Lung microvascular endothelial cell (primary cell): ENCODE measurements around the gene PDSS2. TPM values are rescaled to one million over a fixed set of nuclear protein-coding genes. Genes with fewer than 3 reads are reported as not detected.
"Not testable (repeated sequence)": the region's sequence is repeated elsewhere in the genome, so short reads cannot be mapped to it uniquely, and the experiment has no call there.

ENCODE experiments used
- DNase-seq, 2 donors: peaks; one replicate each; pipeline versions ENCODE4 v3.0.0 to v3.0.0-alpha.2; 2010; ENCODE audit warnings: low read depth in 2 of 2
- total RNA-seq: library from RNA; depleted of rRNA; stranded (reverse); fragments of >200 nt; gene quantifications from 2 replicates; pipeline ENCODE4 v1.2.1, GENCODE V29; 2014

Gene PDSS2
- total RNA-seq, 1 donor from 2014 or later: 4.8 TPM

- peak; percentile 41 to 55 for DNase-seq
Measured at GRCh38 chr6:107179004-107179403, 280.4 kb downstream of the PDSS2 start.

DNA sequence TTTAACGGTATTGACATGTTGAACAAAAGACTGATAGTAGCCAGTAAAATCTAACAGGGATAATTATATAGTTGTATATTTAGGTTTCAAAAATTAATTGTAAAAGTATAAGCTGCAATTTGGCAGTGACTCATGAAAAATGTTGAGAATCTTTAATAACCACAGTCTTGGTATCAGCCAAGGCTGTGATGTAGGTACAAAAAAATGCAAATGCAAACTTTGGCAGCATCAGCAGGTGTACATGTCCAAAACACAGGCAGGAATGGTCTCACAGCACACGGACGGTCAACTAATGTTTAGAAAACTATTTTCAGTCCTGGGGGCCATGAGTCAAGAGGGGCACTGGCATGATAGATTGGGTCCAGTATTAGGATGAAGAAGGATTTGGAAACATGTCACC lies 285.6 kb downstream of the PDSS2 start:
- no peak for DNase-seq

GRCh38 chr6:107171513-107171912 lies 287.9 kb downstream of the PDSS2 start:
- no peak for DNase-seq

GRCh38 chr6:107164299-107164698 lies 295.1 kb downstream of the PDSS2 start:
- DNase-seq: not testable (repeated sequence)

GRCh38 chr6:107161521-107161920 lies 297.8 kb downstream of the PDSS2 start:
- DNase-seq: no peak

- DNase-seq: no peak
Measured at GRCh38 chr6:107156617-107157016, 302.7 kb downstream of the PDSS2 start.

- no peak for DNase-seq
Measured at GRCh38 chr6:107154801-107155160, 304.6 kb downstream of the PDSS2 start.

- peak in 1 of 2 donors; percentile 3 for DNase-seq
Measured at GRCh38 chr6:107154131-107154800, 305.1 kb downstream of the PDSS2 start.

DNA sequence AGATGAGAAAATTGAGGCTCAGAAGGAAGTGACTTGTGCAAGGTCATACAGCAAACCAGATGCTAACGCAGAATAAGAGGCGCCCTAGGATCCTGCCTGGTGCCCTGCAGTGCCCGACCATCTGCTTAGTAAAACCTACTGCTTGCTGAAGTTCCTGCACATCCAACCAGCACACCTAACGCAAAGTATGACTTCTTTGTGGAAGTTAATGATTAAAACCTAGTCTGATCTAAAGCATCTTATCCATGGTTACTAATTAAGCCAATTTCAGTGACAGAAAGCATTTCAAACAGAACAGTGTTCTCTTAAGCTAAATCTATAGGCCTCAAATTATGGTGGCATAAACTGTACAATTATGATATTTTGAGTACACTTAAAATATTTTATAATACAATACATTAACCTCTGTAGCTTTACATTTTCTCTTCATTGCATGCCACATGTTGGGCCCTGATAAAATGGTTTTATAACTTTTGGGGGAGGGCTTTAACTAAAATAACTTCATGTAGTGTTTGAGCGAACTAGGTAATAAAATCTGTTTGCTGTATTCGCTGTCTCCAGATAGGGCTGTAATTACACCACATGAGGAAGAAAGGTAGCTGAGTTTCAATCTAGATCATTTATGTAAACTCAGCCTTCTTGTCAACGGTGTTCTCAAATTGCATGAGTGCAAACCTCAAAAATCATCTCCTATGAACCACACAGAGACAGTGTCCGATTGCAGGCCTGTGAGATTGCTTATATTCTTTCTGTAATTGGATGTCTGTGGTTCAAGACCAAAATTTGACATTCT lies 306.5 kb downstream of the PDSS2 start:
- no peak for DNase-seq

- no peak for DNase-seq
Measured at GRCh38 chr6:107144666-107145065, 314.7 kb downstream of the PDSS2 start.

GRCh38 chr6:107144014-107144413 lies 315.4 kb downstream of the PDSS2 start:
- DNase-seq: no peak

GRCh38 chr6:107140581-107140980 lies 318.8 kb downstream of the PDSS2 start:
- peak in 1 of 2 donors; percentile 18 for DNase-seq

GRCh38 chr6:107136324-107136723 lies 323.0 kb downstream of the PDSS2 start:
- DNase-seq: not testable (repeated sequence)

- not testable (repeated sequence) for DNase-seq
Measured at GRCh38 chr6:107135048-107135680, 324.2 kb downstream of the PDSS2 start.

DNA sequence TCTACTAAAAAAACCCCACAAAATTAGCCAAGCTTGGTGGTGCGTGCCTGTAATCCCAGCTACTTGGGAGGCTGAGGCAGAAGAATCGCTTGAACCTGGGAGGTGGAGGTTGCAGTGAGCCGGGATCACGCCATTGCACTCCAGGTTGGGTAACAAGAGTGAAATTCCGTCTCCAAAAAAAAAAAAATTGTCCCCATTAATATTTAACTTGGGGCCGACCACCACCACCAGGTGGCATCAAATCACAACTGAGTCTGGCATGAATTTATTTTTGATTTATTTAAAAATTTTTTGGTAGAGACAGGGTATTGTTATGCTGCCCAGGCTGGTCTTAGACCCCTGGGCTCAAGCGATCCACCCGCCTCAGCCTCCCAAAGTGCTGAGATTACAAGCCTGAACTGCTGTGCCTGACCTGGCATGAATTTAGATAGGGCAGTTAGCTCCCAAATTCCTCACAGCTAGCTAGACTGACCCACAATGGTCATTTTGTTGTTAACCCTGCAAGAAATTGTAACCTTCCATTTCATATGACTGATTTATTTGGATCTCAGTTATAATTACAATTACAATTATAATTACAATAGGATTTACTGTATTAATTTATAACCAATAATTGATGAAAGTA lies 326.9 kb downstream of the PDSS2 start:
- peak; percentile 42 to 62 for DNase-seq

DNA sequence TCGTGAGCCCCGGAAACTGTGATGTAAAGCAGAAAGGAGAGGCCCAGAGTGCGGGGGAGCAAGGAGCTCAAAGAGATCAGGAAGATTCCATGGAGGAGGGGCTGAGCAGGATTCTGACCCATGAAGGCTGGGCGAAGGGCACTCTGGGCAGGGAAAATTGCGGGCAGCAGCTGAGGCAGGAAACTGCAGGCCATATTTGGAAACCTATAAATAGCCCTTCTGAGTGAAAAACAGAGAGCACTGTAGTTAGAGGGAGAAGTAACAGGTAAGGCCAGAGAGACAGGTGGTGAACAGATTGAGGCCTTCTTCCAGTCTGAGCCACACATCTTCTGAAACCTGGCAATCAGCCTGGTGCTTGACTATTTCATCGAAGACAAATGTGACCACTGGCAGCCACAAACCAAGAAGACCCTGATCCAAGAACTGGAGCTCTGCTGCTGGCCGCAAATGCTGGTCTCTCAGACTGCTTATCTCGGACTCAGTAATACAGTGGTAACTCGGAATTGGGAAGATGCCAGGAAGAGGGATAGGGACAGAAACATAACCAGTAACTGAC lies 329.9 kb downstream of the PDSS2 start:
- DNase-seq: no peak

DNA sequence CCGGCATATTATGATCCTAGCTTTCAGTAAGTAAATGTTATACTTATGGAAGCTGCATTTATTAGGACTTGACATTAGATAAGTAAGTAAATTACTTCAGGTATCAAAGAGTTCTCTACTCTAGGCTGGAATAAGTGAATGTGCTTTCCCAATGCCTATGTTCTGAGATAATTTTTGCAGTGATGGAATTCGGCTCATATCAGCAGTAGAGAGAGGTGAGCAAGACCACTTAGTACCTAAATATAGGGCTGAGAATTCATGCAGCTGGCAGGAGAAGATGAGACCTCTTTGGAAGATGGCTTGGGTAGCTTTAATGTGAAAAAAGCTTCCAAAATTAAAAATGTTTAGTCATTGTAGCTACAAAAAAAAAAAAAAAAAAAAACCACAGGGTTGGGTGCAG lies 330.8 kb downstream of the PDSS2 start:
- no peak for DNase-seq

DNA sequence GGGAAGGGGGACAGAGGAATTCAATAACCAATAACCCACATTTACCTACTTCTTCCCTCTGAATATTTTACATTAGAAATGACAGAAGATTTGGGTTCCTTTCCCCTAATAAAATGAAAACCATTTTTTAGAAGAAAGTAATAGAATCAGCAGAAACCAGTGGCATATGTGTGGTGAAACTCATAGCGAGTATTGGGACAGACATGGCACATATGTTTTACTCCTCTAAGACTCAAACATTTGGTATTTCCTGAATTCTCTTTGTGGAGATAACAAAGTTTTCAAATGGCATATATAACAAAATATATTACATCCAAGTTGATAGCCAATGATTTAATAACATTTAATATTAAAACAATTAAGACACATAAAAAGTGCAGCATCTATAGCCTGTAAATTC lies 331.2 kb downstream of the PDSS2 start:
- no peak for DNase-seq

DNA sequence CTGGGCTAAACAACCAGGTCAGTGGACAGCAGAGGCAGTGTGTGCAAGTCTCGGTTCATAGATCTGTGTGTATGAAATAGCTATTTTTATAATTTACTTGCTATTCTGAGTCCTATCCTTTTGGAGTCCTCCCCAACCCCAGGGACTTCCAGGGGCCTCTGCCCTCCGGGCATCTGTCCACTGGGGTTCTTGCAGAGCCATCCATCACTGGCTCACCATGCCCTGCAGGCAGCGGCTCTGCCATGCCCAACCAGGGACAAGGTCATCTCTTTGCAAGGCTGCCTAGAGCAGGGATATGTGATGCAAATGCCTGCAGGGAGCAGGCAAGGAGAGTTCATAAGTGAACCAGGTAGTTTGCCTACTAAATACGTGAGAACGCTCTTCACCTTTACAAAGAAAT lies 333.6 kb downstream of the PDSS2 start:
- DNase-seq: no peak

DNA sequence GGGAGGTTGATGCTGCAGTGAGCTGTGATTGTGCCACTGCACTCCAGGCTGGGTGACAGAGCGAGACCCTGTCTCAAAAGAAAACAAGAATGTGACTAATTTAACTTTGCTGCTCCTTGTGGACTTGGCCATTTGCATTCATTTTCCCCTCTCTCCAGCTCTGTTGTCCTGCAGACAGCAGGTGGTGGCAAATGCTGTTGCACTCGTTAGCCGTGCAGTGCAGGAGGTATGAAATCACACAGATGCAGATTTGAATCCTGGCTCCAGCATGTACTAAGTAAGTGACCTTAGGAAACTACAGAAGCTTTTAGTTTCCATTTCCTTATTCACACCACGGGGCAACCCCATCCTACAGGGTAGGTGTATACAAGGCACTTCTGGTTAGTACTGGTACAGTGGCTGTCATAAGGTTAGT lies 334.4 kb downstream of the PDSS2 start:
- no peak for DNase-seq

GRCh38 chr6:107123501-107123900 lies 335.9 kb downstream of the PDSS2 start:
- DNase-seq: no peak

- no peak for DNase-seq
Measured at GRCh38 chr6:107122748-107123147, 336.6 kb downstream of the PDSS2 start.
